Activated CD4-positive, CD25-positive, alpha-beta regulatory T cell treated with anti-CD3 and anti-CD28 coated beads, Interleukin-2, amount 50 U/mL, for 24 hours (primary cell): ENCODE results near the gene NT5C1B.
A peak's percentile ranks its signal among the peaks of the same experiment; 100 is the strongest.

Experiments
- ATAC-seq, 2 donors: fragments of 150-1000 bp; cut with Tn5 transposase; one replicate each; pipeline ENCODE4 v1.10.0; 2021; ENCODE audit warnings: mild to moderate bottlenecking in 1 of 2, moderate library complexity in 1 of 2

The NT5C1B gene

GRCh38 chr2:18550433-18550832, 38.9 kb downstream of the NT5C1B start:
- ATAC-seq: no peak

- no peak for ATAC-seq
Observed at GRCh38 chr2:18549083-18549482, 40.3 kb downstream of the NT5C1B start.

- ATAC-seq: no peak
Observed at GRCh38 chr2:18548621-18549020, 40.7 kb downstream of the NT5C1B start.

- ATAC-seq: no peak
Observed at GRCh38 chr2:18546567-18546966, 42.8 kb downstream of the NT5C1B start.

GRCh38 chr2:18545384-18545783, 44.0 kb downstream of the NT5C1B start:
- no peak for ATAC-seq

- ATAC-seq: no peak
Observed at GRCh38 chr2:18544171-18544570, 45.2 kb downstream of the NT5C1B start.

- ATAC-seq: no peak
Observed at GRCh38 chr2:18540872-18541271, 48.5 kb downstream of the NT5C1B start.

GRCh38 chr2:18536697-18537096, 52.7 kb downstream of the NT5C1B start:
- no peak for ATAC-seq

GRCh38 chr2:18536100-18536499, 53.3 kb downstream of the NT5C1B start:
- ATAC-seq: no peak

- no peak for ATAC-seq
Observed at GRCh38 chr2:18531194-18531593, 58.2 kb downstream of the NT5C1B start.

GRCh38 chr2:18527822-18528221, 61.5 kb downstream of the NT5C1B start:
- ATAC-seq: no peak

GRCh38 chr2:18527326-18527725, 62.0 kb downstream of the NT5C1B start:
- no peak for ATAC-seq

GRCh38 chr2:18526429-18526828, 62.9 kb downstream of the NT5C1B start:
- ATAC-seq: no peak

GRCh38 chr2:18525852-18526251, 63.5 kb downstream of the NT5C1B start:
- no peak for ATAC-seq

GRCh38 chr2:18525236-18525635, 64.1 kb downstream of the NT5C1B start:
- no peak for ATAC-seq

GRCh38 chr2:18522484-18523146, 66.8 kb downstream of the NT5C1B start:
- no peak for ATAC-seq

GRCh38 chr2:18520451-18521425, 68.6 kb downstream of the NT5C1B start:
- peak; percentile 63 to 71 for ATAC-seq

- ATAC-seq: no peak
Observed at GRCh38 chr2:18519914-18520450, 69.4 kb downstream of the NT5C1B start.

GRCh38 chr2:18518116-18519111, 71.0 kb downstream of the NT5C1B start:
- ATAC-seq: no peak

- ATAC-seq: no peak
Observed at GRCh38 chr2:18517386-18517785, 72.0 kb downstream of the NT5C1B start.

GRCh38 chr2:18516112-18516511, 73.3 kb downstream of the NT5C1B start:
- ATAC-seq: no peak
